ENCODE data around the gene CYP11A1. TPM values are rescaled to one million over a fixed set of nuclear protein-coding genes. Genes with fewer than 3 reads are reported as not detected.

Gene CYP11A1
- polyA plus RNA-seq, 3 donors = 0.90 to 1.6 (median 1.2) TPM

GRCh38 chr15:74306781-74307217, 60.6 kb downstream of the CYP11A1 start:
- DNase-seq (ENCODE audit: low read depth in 3 of 3, low spot score in 2 of 3) = no peak

DNA sequence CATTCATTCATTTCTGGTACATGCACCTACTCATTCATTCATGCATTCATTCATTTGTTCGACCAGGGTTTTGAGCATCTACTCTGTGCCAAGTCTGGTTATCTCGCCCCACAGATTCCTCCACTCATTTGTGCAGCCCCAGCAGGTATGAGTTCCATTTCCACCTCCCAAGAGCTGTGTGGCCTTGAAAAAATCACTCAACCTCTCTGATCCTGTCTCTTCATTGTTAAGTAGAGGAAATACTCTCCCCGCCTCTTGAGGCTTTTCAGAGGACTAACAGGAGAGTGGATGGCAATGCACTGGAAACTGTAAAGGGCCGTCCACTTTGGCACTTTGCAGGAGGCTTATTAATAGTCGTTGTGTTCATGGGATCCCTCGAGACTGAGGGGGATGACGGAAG, 61.8 kb downstream of the CYP11A1 start:
- DNase-seq (ENCODE audit: low read depth in 3 of 3, low spot score in 2 of 3) = no peak

DNA sequence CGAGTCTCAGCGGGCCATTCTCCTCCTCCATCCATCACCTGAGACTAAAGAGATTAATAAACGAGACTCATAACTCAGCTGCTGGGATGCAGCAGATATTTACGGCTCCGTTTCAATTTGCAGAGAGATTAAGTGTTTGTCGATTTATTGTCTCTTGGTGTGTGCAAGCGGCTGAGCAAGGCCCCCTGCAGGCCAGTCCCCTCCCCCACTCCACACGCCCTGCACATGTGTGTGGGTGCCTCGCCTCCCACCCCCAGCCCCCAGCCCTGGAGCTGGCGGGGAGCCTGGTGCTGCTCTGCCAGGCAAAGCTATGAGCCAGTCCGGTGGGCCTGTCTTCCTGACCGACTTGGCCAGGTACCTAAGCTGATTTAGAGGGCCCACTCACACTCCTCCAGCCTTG, 63.0 kb downstream of the CYP11A1 start:
- no peak for DNase-seq (ENCODE audit: low read depth in 3 of 3, low spot score in 2 of 3)

- DNase-seq (ENCODE audit: low read depth in 3 of 3, low spot score in 2 of 3) = no peak
These were observed 63.6 kb downstream of the CYP11A1 start for GRCh38 chr15:74303741-74304309.

- no peak for DNase-seq (ENCODE audit: low read depth in 3 of 3, low spot score in 2 of 3)
These were observed 64.6 kb downstream of the CYP11A1 start for GRCh38 chr15:74302821-74303359.

DNA sequence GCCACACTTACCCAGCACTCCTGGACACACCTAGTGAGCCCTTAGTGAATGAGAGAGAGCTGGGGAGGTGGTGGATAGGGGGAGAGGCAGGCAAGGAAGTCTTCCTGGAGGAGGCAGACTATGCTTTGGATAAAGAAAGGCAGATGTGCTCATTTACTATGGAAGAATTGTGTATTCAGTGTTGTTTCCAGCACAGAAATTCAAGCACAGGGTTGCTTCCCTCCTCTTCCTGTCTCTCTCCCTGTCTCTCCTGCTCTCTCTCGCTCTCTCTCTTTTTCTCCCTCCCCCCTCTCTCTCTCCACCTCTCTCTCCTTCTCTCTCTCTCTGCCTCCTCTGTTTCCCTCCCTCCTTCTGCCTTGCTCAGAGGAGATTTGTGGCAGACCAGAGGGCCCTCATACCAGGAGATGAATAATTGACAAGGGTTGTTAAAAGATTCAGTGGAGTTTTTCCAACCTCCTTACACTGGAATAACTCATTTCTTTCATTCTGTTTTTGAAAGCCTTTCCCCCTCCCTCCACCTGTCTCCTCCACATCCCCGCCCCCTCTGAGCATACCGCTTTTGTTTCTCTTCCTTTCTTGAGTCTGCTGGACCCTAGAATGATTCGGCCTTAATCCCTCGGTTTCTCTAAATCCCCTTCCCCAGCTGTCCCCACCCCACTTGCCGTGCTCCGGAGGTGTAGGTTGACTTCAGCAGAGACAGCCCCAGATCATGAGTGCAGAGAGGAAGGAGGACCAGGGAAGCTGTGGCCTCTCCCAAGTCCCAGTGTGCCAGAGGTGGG, 65.7 kb downstream of the CYP11A1 start:
- DNase-seq (ENCODE audit: low read depth in 3 of 3, low spot score in 2 of 3) = no peak

GRCh38 chr15:74300057-74300795, 67.2 kb downstream of the CYP11A1 start:
- DNase-seq (ENCODE audit: low read depth in 3 of 3, low spot score in 2 of 3) = no peak

- DNase-seq (ENCODE audit: low read depth in 3 of 3, low spot score in 2 of 3) = no peak
These were observed 69.6 kb downstream of the CYP11A1 start for GRCh38 chr15:74297887-74298286.

GRCh38 chr15:74295800-74296199, 71.6 kb downstream of the CYP11A1 start:
- no peak for DNase-seq (ENCODE audit: low read depth in 3 of 3, low spot score in 2 of 3)

- no peak for DNase-seq (ENCODE audit: low read depth in 3 of 3, low spot score in 2 of 3)
These were observed 73.4 kb downstream of the CYP11A1 start for GRCh38 chr15:74294010-74294409.

DNA sequence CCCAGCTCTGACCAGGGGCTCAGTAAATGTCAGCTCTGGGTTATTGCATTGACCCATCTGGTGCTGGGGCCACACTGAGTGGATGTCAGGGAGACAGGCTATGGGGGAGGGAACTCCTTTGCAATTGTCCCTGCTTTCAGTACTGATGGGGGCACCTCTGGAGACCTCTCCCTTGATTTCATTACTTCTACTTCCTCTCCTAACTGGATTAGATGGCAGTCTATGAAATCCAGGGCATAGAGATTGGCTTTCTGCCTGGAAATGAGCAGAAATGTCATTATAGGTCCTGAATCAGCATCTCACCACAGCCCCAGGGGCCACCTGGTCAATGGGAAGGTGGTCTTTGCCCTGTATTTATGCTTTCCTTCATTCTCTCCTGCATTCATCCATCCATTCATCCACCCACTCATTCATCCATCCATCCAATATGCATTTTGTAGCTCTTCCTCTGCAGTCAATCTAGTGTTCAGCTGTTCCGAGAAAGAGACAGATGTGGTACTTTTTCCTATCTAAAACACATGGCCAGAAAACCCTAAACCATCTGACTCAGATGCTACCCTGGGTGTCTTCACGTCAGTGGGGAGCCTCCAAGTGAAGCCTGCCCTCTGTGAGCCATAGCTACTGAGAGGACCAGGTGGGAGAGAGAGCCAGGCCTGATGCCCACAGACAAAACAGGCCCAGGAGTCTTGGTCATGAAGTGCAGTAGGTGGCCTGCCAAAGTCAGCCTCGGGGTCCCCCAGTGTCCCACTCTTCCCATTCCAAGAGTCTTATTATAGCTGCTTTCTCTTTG, 74.2 kb downstream of the CYP11A1 start:
- DNase-seq (ENCODE audit: low read depth in 3 of 3, low spot score in 2 of 3) = no peak

DNA sequence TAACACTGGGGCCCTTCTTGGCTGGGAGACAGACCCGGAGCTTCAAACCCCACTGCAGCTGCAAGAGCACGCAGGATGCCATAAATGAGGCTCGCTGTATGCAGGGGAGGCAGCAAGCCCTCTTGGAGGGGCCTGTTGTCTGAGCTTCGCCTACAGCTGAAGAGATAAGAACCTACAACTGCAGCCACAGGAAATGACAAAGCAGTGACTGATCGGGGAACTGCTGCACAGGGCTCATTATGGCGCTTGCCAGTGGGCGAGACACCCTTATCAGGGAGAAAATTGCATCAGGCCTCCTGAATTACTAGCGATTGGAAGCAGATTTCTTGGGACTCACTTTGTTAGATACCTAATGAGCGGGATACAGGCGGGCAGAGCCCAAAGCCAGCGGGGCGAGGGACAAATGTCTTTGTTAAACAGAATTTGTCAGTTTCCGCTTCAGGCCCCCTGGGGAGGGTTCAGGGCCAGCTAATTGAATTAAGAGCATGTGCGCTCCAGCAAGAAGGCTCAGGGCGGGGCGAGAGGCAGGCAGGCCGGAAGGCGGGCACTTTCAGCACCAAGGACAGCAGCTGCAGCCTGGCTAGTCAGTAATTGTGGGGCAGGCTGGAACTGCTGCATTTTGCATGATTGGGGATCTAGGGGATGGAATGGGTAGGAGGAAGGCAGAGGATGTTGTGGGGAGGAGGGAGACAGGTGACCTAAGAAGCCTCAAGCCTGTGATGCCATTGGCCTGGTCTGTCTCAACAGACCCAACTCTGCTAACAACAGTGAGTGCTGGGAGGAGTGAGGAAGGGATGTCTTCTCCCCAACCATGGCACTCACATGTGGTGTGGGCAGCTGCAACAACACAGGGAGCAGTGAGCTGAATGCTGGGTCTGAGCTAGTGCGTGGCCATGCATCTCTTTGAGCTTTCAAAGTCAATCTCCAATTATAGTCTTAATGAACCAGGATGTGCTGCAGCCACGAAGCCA, 76.1 kb downstream of the CYP11A1 start:
- DNase-seq (ENCODE audit: low read depth in 3 of 3, low spot score in 2 of 3) = peak; percentile 65 to 82 (median 77)

DNA sequence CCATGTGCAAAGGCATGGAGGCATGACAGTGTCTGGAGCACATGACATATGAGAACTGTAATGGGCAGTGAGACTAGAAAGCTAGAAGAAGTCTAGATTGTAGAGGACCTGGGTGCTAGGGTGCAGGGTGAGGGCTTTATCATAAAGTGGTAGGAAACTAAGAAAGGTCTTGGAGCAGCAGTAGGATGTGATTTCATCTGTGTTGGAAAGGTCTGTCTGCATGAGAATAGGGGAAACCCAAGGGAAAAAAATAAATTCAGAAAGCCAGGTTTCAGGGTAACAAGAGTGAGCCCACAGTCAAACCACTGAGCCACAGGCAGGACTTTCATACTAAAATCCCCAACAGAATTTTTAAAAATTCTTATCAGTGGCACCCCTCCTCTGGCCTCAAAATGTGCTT, 76.8 kb downstream of the CYP11A1 start:
- DNase-seq (ENCODE audit: low read depth in 3 of 3, low spot score in 2 of 3) = no peak

DNA sequence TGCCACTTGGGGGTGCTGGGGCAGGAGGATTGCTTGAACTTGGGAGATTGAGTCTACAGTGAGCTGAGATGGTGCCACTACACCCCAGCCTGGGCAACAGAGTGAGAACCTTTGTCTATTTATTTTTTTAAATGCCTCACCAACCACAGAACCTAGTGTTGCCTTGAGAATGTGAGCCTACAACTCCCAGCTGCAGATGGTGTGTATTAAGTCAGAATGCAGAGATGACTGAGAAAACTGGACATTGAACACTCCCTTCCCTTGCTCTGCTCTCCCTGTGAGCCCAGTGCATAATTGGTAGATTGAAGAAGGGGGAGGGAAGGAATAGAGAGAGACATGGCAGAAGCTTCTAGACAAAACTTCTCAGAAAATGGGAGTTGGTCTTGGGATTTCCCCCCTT, 77.8 kb downstream of the CYP11A1 start:
- DNase-seq (ENCODE audit: low read depth in 3 of 3, low spot score in 2 of 3) = no peak

Other genes starting within 250 kb of the CYP11A1 start
- gene ISLR2, start 237.1 kb downstream of the CYP11A1 start, polyA plus RNA-seq (ENCODE audit: insufficient read length in 3 of 3) = under 1 TPM; 0.54 to 0.75 (median 0.67) TPM
- gene ISLR, start 193.9 kb downstream of the CYP11A1 start, polyA plus RNA-seq (ENCODE audit: insufficient read length in 3 of 3) = 10 to 100 TPM; 49.7 to 54.6 (median 51.7) TPM
- 10 to 100 TPM; 20.4 to 30.0 (median 27.3) TPM for gene STRA6, start 164.9 kb downstream of the CYP11A1 start, polyA plus RNA-seq (ENCODE audit: insufficient read length in 3 of 3)
- gene CCDC33, start 131.3 kb downstream of the CYP11A1 start, polyA plus RNA-seq (ENCODE audit: insufficient read length in 3 of 3) = 1 to 10 TPM; 3.9 to 4.7 (median 3.9) TPM
- gene SEMA7A, start 66.3 kb upstream of the CYP11A1 start, polyA plus RNA-seq (ENCODE audit: insufficient read length in 3 of 3) = 1 to 10 TPM; 5.2 to 6.6 (median 5.9) TPM
- 10 to 100 TPM; 65.0 to 71.4 (median 69.2) TPM for gene UBL7, start 93.5 kb upstream of the CYP11A1 start, polyA plus RNA-seq (ENCODE audit: insufficient read length in 3 of 3)
- gene ARID3B, start 173.6 kb upstream of the CYP11A1 start, polyA plus RNA-seq (ENCODE audit: insufficient read length in 3 of 3) = 10 to 100 TPM; 11.4 to 12.1 (median 11.5) TPM
- 10 to 100 TPM; 62.5 to 73.9 (median 65.6) TPM for gene CLK3, start 248.2 kb upstream of the CYP11A1 start, polyA plus RNA-seq (ENCODE audit: insufficient read length in 3 of 3)